HG02870 (cell line): ENCODE results near the gene SCN7A.

Experiments
- ATAC-seq: cut with Tn5 transposase; IDR thresholded peaks from one replicate; pipeline ENCODE4 v1.9.1; 2021; ENCODE audit warnings: mild to moderate bottlenecking, moderate library complexity; ENCODE audit not compliant: unreplicated experiment

SCN7A gene

DNA sequence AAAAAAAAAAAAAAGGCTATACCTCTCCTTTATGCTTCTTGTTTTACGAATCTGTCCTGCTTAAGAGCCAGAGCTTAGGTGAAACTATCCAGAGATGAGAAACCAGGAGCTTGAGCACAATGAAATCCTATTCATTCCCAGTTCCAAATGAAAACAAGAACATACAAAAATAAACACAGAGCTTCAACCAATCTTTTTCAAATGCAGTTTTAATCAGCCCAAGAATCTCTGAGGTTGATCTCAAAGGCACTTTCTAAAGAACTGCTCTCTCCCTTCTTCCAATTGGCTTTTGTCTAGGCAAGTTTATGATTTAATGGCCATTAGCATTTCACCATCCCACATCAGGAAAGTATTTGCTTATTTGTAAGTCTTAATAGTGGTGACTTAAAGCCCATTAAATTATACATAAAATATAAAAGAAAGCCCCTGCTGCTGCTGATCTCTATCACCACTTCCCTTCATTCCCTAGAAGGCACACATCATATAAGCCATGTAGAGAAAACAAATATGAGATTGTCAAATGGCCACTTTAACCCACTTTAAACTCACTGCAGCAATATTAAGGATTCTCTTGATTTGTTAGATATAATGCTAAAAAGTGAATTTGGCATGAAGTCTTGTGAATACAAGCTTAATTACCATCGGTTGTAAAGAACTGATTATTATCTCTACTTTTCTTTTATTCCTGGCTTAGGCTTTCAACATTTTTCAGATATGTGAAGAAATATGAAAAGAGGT, 89.0 kb downstream of the SCN7A start:
- no peak for ATAC-seq

DNA sequence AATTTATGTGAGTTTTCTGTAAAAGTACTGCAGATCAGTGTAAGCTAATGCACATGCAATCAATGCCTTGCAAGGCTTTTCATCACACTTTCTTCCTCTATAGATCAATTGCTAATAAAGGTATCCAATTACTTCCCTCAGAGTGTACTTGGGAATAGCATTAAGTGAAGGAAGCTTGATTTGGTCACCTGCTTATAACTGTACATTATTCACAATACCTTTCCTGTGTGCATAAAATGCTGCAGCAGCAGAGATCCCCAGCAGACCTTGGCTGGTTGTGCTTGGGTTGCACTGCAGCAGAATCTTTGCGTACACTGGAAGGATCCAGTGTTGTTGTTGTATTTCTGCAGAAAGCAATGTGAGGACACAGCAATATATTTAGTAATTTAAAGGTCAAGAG, 99.8 kb downstream of the SCN7A start:
- no peak for ATAC-seq

DNA sequence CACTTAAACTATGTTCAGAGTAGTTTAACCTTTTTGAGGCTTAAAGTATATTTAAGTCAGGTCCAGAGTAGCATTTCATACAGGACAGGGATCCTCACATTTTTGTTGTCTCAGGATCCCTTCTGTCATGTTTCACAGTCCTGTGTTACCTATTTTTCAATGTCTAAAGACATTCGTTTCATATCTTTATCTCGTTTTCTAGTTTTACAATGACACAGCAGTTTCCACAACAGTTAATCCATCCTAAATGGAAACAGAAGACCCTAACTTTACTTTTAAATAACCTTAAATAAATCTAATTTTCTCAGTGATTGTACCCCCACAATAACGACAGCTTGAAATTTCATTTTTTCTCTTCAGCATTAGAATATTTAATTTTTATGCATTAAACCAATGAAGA, 101.0 kb downstream of the SCN7A start:
- ATAC-seq = no peak

DNA sequence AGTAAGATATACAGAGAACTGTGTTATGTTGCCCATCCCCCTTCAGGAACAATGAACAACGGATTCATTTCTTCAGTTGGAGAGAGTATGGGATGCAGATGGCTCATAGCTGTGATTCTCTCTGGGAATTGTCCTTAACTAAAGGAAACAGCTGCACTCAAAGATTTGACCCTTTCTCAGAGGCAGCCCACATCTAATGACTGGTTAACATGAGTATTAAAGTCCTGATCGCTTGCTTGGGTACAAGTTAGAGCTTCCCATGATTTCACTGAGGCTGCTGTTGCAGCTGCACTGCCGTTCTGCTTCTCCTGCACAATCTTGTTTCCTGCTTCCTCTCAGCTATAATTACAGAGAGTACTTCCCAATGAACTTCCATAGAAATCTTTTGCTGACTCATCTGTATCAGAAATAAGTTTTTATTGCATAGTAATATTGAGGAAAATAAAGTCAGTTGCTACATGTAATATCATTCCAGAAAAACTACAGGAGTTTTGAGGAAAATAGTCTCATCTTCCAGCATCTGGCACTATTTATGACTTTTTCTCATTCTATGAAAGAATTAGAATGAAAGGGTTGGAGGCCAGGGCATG, 105.5 kb downstream of the SCN7A start:
- ATAC-seq = no peak

DNA sequence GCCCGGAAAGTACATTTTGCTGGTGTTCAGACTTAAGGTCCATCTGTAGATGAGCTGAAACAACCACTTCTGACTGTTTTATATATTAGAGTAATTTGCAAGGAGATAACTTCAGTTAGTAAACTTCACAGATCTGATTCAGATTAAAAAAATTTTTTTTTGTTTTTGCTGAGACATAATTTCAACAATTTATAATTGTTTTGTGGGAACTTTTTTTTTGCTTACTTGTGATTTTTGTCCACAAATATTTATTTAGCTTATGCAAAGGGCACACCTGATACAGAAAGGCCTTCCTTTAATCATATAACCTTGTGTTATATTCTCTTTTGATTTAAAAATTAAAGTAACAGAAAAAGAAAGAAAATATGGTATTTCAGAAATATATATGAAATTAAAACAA, 108.7 kb downstream of the SCN7A start:
- no peak for ATAC-seq

DNA sequence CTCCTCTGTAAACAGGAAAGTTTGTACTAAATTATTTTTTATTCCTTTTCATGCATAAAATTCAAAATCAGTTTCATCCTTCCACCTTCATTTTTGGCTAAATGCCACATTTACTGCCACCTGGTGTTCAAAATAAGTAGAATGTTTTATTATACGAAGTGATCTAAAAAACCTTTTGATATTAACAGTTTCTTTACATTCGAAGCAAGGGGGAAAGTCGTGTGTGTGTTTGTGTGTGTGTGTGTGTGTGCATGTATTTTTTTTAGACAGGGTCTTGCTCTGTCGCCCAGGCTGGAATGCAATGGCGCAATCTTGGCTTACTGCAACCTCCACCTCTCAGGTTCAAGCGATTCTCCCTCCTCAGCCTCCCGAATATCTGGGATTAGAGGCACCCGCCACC, 109.3 kb downstream of the SCN7A start:
- ATAC-seq = no peak

DNA sequence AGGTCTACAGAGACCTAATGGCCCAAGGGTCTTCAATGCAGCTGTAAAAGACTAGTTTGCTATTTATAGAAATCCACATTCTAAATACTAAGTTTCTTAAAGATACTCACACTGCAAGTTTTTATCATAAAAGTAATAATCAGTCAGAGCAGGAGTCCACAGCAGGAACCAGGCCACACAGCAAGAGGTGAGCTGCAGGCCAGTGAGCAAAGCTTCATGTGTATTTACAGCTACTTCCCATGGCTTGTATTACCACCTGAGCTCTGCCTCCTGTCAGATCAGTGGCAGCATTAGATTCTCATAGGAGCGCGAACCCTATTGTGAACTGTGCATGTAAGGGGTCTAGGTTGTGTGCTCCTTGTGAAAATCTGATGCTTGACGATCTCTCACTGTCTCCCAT, 111.6 kb downstream of the SCN7A start:
- no peak for ATAC-seq

DNA sequence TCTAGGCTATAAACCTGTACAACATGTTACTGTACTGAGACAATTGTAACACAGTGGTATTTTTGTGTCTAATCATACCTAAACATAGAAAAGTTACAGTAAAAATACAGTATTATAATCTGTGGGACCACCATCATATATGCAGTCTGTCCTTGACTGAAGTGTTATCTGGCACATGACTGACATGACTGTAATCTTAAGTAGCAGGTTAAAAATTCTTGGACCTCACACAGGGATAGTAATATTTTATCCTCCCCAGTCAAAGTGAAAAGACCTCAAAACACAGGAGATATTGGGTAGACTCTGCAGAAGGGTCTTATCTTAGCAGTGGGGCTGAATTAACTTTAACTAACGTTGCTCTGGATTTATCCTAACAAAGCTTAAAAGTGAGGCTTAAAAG, 113.4 kb downstream of the SCN7A start:
- ATAC-seq = no peak

DNA sequence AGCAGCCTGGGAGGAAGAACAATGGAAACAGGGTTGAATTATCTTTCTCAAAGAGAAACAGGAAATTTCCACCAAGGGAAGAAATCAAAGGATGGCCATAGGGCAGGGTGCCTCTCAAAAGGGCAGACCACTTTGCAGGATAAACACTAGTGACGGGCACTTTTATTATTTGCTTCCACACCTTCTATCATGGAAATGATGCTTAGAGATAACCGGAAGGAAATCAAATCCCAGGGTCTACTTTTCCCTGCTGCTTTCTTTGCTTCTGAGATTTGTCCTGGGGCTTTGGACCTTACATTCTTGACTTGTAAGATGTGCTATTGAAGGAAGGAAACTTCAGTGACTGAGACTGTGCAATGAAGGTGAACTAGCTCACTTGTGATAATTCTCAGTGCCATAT, 117.2 kb downstream of the SCN7A start:
- no peak for ATAC-seq

DNA sequence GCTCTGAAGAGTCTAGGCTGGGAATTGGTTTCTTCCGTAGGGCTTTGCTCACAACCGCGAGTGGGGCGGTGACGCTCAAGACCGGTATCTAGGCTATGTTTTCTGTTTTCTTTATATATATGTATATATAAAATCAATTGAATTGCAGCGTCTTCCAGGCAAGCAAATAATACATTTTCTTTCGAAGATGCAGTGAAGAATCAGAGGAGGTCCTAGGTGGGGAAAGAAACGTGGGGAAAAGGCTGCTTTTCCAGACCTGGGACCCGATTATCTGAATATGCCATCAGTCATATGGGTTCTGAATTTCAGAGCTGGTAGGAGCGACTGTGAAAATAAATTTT, 117.6 kb downstream of the SCN7A start:
- peak; percentile 7 for ATAC-seq

DNA sequence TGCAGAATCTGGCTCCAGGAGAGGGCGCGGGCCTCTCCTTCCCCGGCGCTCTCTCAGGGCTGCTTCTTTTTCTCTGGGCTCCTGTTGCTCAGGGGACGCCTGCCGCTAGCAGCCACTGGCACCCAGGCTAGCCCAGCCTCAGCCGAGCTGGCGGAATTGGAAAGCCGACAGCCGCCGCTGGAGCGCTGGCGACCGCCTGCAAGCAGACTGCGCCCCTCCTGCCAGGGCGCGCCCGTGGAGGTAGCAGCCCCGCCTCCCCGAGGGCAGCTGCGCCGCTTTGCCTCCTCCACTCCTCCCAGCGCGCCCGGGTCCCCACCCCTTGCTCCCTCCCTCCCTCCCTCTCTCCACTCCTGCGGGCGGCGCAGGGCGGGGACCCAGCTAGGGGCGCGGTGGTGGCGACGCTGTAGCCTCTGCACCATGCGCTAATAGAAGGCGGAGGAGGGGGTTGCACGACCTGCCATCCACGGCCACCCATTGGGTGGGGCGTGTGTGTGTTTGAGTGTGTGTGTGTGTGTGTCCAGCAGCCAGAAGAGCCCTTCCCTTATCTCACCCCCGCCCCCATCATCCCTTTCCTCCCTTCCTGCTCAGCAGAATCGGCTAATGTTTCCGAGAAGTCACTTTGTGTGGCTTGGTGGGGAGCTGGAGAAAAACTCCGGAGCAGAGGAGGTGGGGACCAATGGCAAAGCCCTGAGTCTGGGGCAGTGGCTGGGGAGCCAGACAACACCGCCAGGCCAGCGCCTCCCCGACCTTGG, 118.1 kb downstream of the SCN7A start, which contains the start of gene SCN9A:
SCN9A (minus strand) TSS at position 209 of the 752 bp plus-strand sequence. CDS start 64,188 bp downstream, outside the sequence.
- peak; percentile 53 for ATAC-seq

DNA sequence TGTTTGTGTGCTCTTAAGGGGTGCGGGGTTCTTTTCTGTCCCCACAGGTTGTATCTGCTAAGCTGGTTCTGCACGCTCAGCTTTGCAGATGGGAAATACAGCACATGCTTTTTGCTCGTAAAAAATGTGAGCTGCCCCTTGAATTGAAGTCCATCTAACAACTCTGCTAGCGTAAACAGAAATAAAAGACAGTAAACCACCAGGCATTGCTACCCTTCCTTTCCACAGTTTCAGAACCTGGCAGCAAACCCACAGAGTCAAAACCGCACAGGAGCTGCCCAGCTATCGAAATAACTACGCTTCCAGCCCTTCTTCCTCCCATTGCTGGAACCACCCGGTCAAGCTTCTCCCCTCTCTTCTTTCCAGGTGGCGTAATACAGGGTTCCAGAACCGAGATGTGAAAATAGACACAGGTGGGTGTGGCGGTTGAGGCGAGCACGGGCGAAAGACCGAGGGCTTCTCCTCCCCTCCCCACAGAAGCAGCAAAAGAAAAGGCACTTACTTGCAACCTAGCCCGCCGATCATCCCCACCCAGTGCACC, 118.8 kb downstream of the SCN7A start:
- peak; percentile 18 for ATAC-seq

DNA sequence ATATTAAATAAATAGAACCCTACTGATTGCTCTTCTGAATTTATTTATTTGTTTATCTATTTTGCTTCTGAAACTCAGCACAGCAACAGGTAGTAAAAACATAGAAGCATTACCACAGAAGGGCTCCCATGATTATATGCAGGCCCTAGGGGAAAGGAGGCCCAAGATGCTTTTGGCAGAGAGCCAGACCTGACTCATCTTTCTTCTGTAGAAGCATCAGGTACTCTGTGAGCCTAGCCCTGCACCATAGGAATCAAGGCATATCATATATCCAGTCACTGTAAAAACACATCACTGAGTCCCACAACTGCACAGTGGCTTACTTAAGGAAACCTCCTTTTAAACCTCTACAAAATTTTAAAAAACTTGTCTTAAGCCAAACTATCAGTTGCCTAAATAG, 120.1 kb downstream of the SCN7A start:
- ATAC-seq = no peak

DNA sequence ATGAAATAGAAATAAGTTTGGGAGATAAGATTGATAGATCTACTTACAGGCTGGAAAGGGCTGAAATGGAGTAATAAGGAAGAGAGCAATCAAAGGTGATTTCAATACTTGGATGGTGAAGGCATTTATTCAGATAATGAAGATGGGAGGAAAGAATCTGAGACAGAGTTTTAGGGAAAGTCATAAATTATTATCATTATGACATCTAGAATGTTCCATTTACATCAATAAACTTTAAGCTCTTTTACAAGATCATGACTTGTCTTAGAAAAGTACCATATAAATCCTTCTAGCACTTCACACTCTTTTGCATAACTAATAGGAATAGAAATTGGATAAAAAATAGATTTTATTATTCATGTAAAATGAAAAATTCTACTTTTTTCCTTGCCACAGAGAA, 120.5 kb downstream of the SCN7A start:
- ATAC-seq = no peak

DNA sequence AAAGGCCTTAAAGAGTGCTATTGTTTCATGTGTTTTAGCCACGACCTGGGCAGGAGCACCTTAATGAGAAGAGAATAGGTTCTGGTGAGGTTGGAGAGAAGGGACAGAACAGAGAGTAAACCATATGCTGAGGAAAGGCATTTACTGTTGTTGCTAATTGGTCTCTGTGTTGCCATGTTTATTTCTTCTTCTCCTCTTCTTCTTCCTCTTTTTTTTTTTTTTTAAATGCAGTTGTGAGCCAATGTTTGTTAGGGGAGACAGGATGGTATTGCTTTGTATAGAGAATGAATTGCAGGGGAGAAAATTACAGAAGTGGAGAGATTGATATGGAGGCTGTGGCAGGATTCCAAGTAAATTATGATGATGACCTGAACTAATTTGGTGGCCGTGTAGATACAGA, 120.9 kb downstream of the SCN7A start:
- no peak for ATAC-seq

DNA sequence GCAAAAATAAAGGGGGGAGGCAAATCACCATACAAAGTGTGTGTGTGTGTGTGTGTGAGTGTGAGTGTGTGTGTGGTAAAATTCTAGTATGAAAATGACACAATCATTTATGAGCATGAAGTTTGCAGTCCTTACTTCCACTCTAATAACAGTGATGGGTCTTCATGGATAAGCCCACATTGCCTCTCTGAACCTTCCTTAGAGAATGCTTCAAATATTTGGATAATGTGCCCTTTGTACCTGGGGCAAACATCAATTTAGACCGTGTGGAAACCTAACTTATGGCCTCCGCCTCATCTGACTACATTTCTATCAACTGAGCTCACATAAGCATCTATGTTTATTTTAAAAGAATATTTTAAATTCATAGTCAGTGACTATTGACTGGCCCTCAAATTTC, 122.0 kb downstream of the SCN7A start:
- no peak for ATAC-seq

DNA sequence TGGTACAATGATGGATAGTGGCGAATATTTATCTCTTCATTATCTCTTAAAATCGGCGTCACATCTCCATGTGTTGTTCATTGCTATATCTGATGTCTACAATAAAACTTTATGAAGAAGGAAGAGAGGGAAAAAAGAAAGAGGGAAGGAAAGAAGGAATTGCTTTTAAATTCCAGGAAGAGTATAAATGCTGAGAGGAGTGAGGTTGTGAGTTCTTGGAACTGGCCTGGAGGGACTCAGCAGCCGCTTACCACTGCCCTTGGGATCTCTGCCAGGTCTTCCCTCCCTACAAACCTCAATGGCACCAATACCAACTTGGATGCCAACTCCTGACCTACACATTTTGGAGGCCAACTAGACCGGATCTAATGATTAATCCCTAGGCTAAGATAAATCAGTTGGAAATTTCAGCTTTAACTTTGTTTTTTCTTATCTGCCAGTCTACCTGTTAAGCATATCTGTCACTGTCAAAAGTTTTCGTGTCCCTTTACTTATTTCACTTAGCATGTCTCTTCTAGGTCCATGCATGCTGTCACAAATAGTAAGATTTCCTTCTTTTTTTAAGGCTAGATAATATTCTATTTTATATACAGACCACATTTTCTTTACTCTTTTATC, 128.1 kb downstream of the SCN7A start:
- no peak for ATAC-seq

DNA sequence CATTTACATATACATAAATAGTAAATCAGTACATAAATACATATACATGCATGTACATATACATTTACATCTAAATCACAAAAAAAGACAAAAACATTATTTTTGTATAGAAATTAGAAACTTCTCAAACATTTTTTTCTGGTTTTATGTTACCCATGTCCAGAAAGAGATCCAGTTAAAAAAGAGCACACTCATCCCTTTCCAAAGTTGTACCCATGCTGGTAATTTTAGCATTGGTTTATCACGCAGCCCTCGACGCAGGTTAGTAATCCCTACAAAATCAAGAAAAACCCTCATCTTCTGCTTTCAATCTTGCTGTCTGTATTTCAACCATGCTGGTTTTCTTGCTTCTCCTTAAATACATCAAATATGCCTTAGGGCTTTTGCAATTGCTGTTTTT, 128.8 kb downstream of the SCN7A start:
- no peak for ATAC-seq

DNA sequence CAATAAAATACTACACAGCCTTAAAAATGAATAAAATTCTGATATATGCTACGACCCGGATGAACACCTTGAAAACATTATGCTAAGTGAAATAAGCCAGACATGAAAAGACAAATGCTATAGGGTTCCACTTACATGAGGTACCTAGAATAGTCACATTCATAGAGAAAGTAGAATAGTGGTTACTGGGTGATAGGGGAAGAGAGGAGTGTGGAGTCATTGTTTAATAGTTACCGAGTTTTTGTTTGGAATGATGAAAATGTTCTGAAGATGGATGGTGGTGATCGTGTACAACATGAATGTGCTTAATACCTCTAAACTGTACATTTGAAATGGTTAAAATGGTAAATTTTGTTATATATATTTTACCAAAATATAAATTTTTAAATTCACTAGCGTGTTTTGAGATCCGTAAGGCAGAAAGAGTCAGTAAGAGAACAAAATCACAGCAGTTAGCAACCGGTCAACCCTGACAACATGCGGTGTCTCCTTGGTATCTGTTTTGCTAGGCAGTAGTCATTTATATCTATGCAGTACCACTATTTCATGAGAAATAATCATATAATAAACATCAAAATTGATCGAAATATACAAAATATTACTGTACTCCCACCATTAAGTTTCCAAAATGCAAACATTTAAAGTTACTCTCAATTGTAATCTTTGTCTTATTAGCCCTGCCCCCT, 129.4 kb downstream of the SCN7A start:
- no peak for ATAC-seq

DNA sequence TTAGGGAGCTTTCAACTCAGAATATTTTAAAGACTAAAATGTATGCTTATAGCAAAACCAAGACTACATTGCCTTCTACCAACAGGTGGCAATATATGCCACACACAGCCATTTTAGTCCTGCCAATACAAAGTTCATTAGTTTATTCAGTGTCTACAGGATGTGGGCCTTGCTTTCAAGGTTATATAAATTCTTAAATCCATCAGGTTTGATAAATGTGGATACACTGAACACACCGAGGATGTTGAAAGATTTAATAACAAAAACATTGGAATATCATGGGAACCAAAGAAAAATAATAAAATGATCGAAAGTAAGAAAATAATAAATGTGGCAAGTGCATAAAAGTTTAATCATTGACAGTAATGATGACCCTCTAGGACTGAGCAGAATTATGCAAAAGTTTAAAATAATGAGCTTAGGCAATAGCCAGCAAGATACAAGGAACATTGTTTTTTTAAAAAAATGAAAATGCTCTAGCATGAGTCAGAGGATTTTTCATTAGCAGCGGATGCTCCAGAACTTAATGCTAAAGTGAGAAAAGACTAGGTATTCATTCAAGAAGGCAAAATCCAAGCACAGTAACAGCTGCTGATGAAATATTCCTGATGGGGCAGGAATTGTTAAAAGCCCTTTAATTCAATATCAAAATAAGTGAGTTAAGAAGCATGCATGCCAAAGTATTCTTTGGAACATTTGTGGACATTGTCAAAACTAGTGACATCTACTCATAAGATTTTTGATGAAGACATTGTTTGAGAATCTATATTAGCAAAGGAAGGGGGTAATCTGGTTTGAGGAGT, 132.5 kb downstream of the SCN7A start:
- peak; percentile 71 for ATAC-seq
